OCI-LY7 (cell line): ENCODE measurements around the gene PSAP. TPM values are rescaled to one million over a fixed set of nuclear protein-coding genes. Genes with fewer than 3 reads are reported as not detected.
A peak's percentile ranks its signal among the peaks of the same experiment; 100 is the strongest.

Experiments used
- BruUV-seq: library from RNA; stranded (reverse); fragments of 400-500 nt; replicated peaks from 2 replicates; lab custom pipeline; 2021; lab: Mats Ljungman, UMichigan
- CTCF ChIA-PET: fragments of 300-600 bp; sonication (Branson Sonifier 250); formaldehyde crosslinking; loops from one replicate; lab custom pipeline; 2022; ENCODE audit warnings: antibody characterized with exemption; ENCODE audit not compliant: unreplicated experiment; lab: Charles Lee
- POLR2A ChIA-PET: fragments of 300-600 bp; sonication (Branson Sonifier 250); formaldehyde crosslinking; loops from one replicate; lab custom pipeline; 2022; ENCODE audit warnings: antibody characterized with exemption; lab: Charles Lee
- DNase-seq: peaks from one replicate; pipeline ENCODE4 v3.0.0-alpha.2; 2015; ENCODE audit warnings: low spot score
- H2AFZ ChIP-seq: fragments of 200-600 bp; sonication (generic), shearing (Covaris generic); 2 replicates; pipeline ENCODE4 v1.6.1; 2014; ENCODE audit warnings: mild to moderate bottlenecking, antibody characterized with exemption, low read length, moderate library complexity
- H3K27ac ChIP-seq: fragments of 200-600 bp; sonication (generic); 2 replicates; pipeline ENCODE4 v1.5.1; 2014; ENCODE audit warnings: mixed run types, low read depth, mild to moderate bottlenecking, moderate library complexity, low read length, inconsistent platforms; ENCODE audit not compliant: poor library complexity, severe bottlenecking
- H3K36me3 ChIP-seq: fragments of 200-600 bp; sonication (generic); 2 replicates; pipeline ENCODE4 v1.6.1; 2014; ENCODE audit warnings: mild to moderate bottlenecking, antibody characterized with exemption, low read length, moderate library complexity, mixed read lengths; ENCODE audit not compliant: insufficient read depth
- H3K4me1 ChIP-seq: fragments of 200-600 bp; sonication (generic); 2 replicates; pipeline ENCODE4 v1.5.1; 2014; ENCODE audit warnings: mild to moderate bottlenecking, low read length; ENCODE audit not compliant: insufficient read depth, poor library complexity, severe bottlenecking
- H3K4me2 ChIP-seq: fragments of 200-600 bp; sonication (generic); 2 replicates; pipeline ENCODE4 v1.6.1; 2014; ENCODE audit warnings: mild to moderate bottlenecking, low read length
- H3K4me3 ChIP-seq: fragments of 200-600 bp; sonication (generic); 2 replicates; pipeline ENCODE4 v1.5.1; 2014; ENCODE audit warnings: mild to moderate bottlenecking, low read depth, low read length; ENCODE audit not compliant: poor library complexity, severe bottlenecking
- H3K79me2 ChIP-seq: fragments of 200-600 bp; sonication (generic); 2 replicates; pipeline ENCODE4 v1.6.1; 2016; ENCODE audit warnings: low read depth, mild to moderate bottlenecking, low read length, moderate library complexity, mixed read lengths; ENCODE audit not compliant: insufficient read depth
- H3K9me2 ChIP-seq: fragments of 200-600 bp; sonication (generic); 2 replicates; pipeline ENCODE4 v1.6.1; 2016; ENCODE audit warnings: mild to moderate bottlenecking, low read length, mixed read lengths; ENCODE audit not compliant: insufficient read depth
- H3K9me3 ChIP-seq: fragments of 200-600 bp; sonication (generic); 2 replicates; pipeline ENCODE4 v1.6.1; 2014; ENCODE audit warnings: mild to moderate bottlenecking, mixed run types, low read length, mixed read lengths
- H4K20me1 ChIP-seq: fragments of 200-600 bp; sonication (generic); 2 replicates; pipeline ENCODE4 v1.6.1; 2014; ENCODE audit warnings: mild to moderate bottlenecking, antibody characterized with exemption, low read length, moderate library complexity, mixed read lengths; ENCODE audit not compliant: insufficient read depth
- CTCF ChIP-seq: fragments of 200-600 bp; sonication (generic); conservative IDR thresholded peaks from 2 replicates; pipeline ENCODE4 v1.5.1; 2014; ENCODE audit warnings: mild to moderate bottlenecking, antibody characterized with exemption, low read length, moderate library complexity, mixed read lengths
- EZH2phosphoT487 ChIP-seq: fragments of 200-600 bp; sonication (generic); IDR thresholded peaks from 2 replicates; pipeline ENCODE4 v1.6.1; 2018; ENCODE audit warnings: low read depth, borderline replicate concordance, mild to moderate bottlenecking, mixed run types, antibody characterized with exemption, low read length, moderate library complexity, mixed read lengths
- intact Hi-C: fragments of 100-400 bp; cut with micrococcal nuclease; formaldehyde crosslinking; loops from one replicate; pipeline ENCODE4 v1.10.0; 2022; ENCODE audit not compliant: unreplicated experiment
- total RNA-seq, 2 experiments: library from RNA; depleted of rRNA in 1 of 2; stranded (reverse); fragments of >200 nt in 1 of 2; shearing (Covaris generic) in 1 of 2; gene quantifications; 2 replicates each; pipeline ENCODE4 v1.2.3, GENCODE V29; 2014 to 2022

PSAP gene
- total RNA-seq, 2 experiments from 2014 or later, result 163 to 200 TPM

GRCh38 chr10:71777213-71777985 lies 73.7 kb downstream of the PSAP start:
- intact Hi-C loops, result no loop called here
- BruUV-seq, result no TSS peak
- Histone ChIP-seq H3K9me3 (no peaks in the 10 kb centered on the region), H3K4me3 (no peak overlapping the region), H3K27ac (no peak overlapping the region), H3K79me2 (no peaks in the 10 kb centered on the region), H2AFZ (no peak overlapping the region), H4K20me1 (no peaks in the 10 kb centered on the region), H3K36me3 (no peaks in the 10 kb centered on the region), H3K4me1 (peaks cover 44% of the 10 kb centered on the region), H3K9me2 (no peaks in the 10 kb centered on the region), H3K4me2 (no peak overlapping the region)
- ChIA-PET CTCF (no interaction called here), POLR2A (interaction anchor here (0.5 kb wide), 1 partner anchor 24 kb away, joined by 6 read pairs; no protein-coding TSS in a partner anchor)
- no peak for TF ChIP-seq CTCF
- no peak for TF ChIP-seq EZH2phosphoT487
- DNase-seq, result no peak

GRCh38 chr10:71776481-71776925 lies 74.5 kb downstream of the PSAP start:
- TF ChIP-seq EZH2phosphoT487, result no peak
- peak; percentile 23; the same call in 1 of the 2 replicates for TF ChIP-seq CTCF
- Histone ChIP-seq H2AFZ (peak overlapping the region; percentile 46; the same call in 1 of the 2 replicates), H3K79me2 (no peaks in the 10 kb centered on the region), H3K9me2 (no peaks in the 10 kb centered on the region), H3K36me3 (no peaks in the 10 kb centered on the region), H4K20me1 (no peaks in the 10 kb centered on the region), H3K27ac (peak overlapping the region; percentile 79), H3K9me3 (no peaks in the 10 kb centered on the region), H3K4me2 (peak overlapping the region; percentile 94), H3K4me3 (no peak overlapping the region), H3K4me1 (peaks cover 53% of the 10 kb centered on the region)
- CTCF ChIA-PET, result interaction anchor here (0.6 kb wide), 1 partner anchor 31 kb away, joined by 3 read pairs; no protein-coding TSS in a partner anchor
- no TSS peak for BruUV-seq
- peak; percentile 30 for DNase-seq
- intact Hi-C loops, result no loop called here
- POLR2A ChIA-PET, result interaction anchor here (0.5 to 1.4 kb wide), 2 partner anchors 10 to 25 kb away, joined by 4 to 6 read pairs; no protein-coding TSS in a partner anchor
